WTC11 (cell line): ENCODE measurements around the gene RANGAP1. TPM values are rescaled to one million over a fixed set of nuclear protein-coding genes. Genes with fewer than 3 reads are reported as not detected.

ENCODE experiments used
- ATAC-seq: fragments of 200-7000 bp; cut with Tn5 transposase; 2 replicates; pipeline ENCODE4 v1.10.0; 2021; ENCODE audit warnings: mild to moderate bottlenecking, moderate library complexity
- CTCF ChIA-PET: fragments of 300-600 bp; sonication (Branson Sonifier 250); formaldehyde crosslinking; loops from one replicate; lab custom pipeline; 2021; ENCODE audit warnings: antibody characterized with exemption; lab: Charles Lee
- POLR2A ChIA-PET: fragments of 350-600 bp; sonication (Branson Sonifier 250); formaldehyde crosslinking; loops from one replicate; lab custom pipeline; 2021; ENCODE audit warnings: antibody characterized with exemption; lab: Charles Lee
- DNase-seq: peaks from one replicate; pipeline ENCODE4 v3.0.0; 2021; ENCODE audit warnings: low spot score
- H3K27ac Mint-ChIP-seq: 2 replicates; pipeline ENCODE4 v1.8.0; 2021; ENCODE audit warnings: mixed read lengths
- H3K27me3 Mint-ChIP-seq: 2 replicates; pipeline ENCODE4 v1.8.0; 2021; ENCODE audit warnings: low read depth, mild to moderate bottlenecking, moderate library complexity, mixed read lengths
- H3K36me3 Mint-ChIP-seq: 2 replicates; pipeline ENCODE4 v1.8.0; 2021; ENCODE audit warnings: mixed read lengths
- H3K4me1 Mint-ChIP-seq: 2 replicates; pipeline ENCODE4 v1.8.0; 2022; ENCODE audit warnings: mixed read lengths
- H3K4me3 Mint-ChIP-seq: 2 replicates; pipeline ENCODE4 v1.8.0; 2021; ENCODE audit warnings: mild to moderate bottlenecking, moderate library complexity, mixed read lengths
- H3K9me3 Mint-ChIP-seq: 2 replicates; pipeline ENCODE4 v1.8.0; 2021; ENCODE audit warnings: mixed read lengths
- CREM ChIP-seq: sonication (generic); formaldehyde crosslinking; IDR thresholded peaks from 2 replicates; pipeline ENCODE4 v1.8.1; 2022; ENCODE audit warnings: mild to moderate bottlenecking, missing genetic modification reagents, moderate library complexity
- CTCF ChIP-seq: fragments of 200-600 bp; IDR thresholded peaks from 2 replicates; pipeline ENCODE4 v1.8.0; 2022; ENCODE audit warnings: antibody characterized with exemption
- ELF4 ChIP-seq: sonication (generic); formaldehyde crosslinking; IDR thresholded peaks from 2 replicates; pipeline ENCODE4 v1.8.1; 2022; ENCODE audit warnings: low read depth, mild to moderate bottlenecking, moderate library complexity, missing genetic modification reagents
- FOXK1 ChIP-seq: sonication (generic); formaldehyde crosslinking; IDR thresholded peaks from 2 replicates; pipeline ENCODE4 v1.8.0; 2022; ENCODE audit warnings: mild to moderate bottlenecking, moderate library complexity, missing genetic modification reagents
- IRF1 ChIP-seq: sonication (generic); formaldehyde crosslinking; IDR thresholded peaks from 2 replicates; pipeline ENCODE4 v1.8.0; 2023; ENCODE audit warnings: missing genetic modification reagents
- MXD4 ChIP-seq: fragments of 250-450 bp; sonication (Bioruptor Pico); IDR thresholded peaks from 2 replicates; pipeline ENCODE4 v1.8.0; 2021; ENCODE audit warnings: mild to moderate bottlenecking, moderate library complexity, borderline replicate concordance
- NFYB ChIP-seq: sonication (generic); formaldehyde crosslinking; conservative IDR thresholded peaks from 2 replicates; pipeline ENCODE4 v1.8.0; 2022; ENCODE audit warnings: low read depth, missing genetic modification reagents
- NR2C2 ChIP-seq: sonication (generic); formaldehyde crosslinking; IDR thresholded peaks from 2 replicates; pipeline ENCODE4 v1.8.0; 2022; ENCODE audit warnings: mild to moderate bottlenecking, missing genetic modification reagents
- NR3C1 ChIP-seq: sonication (generic); formaldehyde crosslinking; conservative IDR thresholded peaks from 2 replicates; pipeline ENCODE4 v1.8.1; 2023; ENCODE audit warnings: low read depth, mild to moderate bottlenecking, missing genetic modification reagents
- OVOL2 ChIP-seq: fragments of 250-450 bp; sonication (Bioruptor Pico); IDR thresholded peaks from 2 replicates; pipeline ENCODE4 v1.9.0; 2021; ENCODE audit warnings: mild to moderate bottlenecking, borderline replicate concordance
- PRRX2 ChIP-seq: fragments of 250-450 bp; sonication (Bioruptor Pico); IDR thresholded peaks from 2 replicates; pipeline ENCODE4 v1.8.0; 2021; ENCODE audit warnings: mild to moderate bottlenecking
- RORB ChIP-seq: fragments of 250-450 bp; sonication (Bioruptor Pico); IDR thresholded peaks from 2 replicates; pipeline ENCODE4 v1.9.0; 2021; ENCODE audit warnings: mild to moderate bottlenecking
- TEAD1 ChIP-seq: sonication (generic); formaldehyde crosslinking; IDR thresholded peaks from 2 replicates; pipeline ENCODE4 v1.8.0; 2022; ENCODE audit warnings: mild to moderate bottlenecking, missing genetic modification reagents
- TEAD4 ChIP-seq: sonication (generic); formaldehyde crosslinking; IDR thresholded peaks from 2 replicates; pipeline ENCODE4 v1.8.0; 2022; ENCODE audit warnings: mild to moderate bottlenecking, missing genetic modification reagents
- TP53 ChIP-seq: sonication (generic); formaldehyde crosslinking; IDR thresholded peaks from 2 replicates; pipeline ENCODE4 v1.8.1; 2023; ENCODE audit warnings: mild to moderate bottlenecking, missing genetic modification reagents
- USF1 ChIP-seq: sonication (generic); formaldehyde crosslinking; IDR thresholded peaks from 2 replicates; pipeline ENCODE4 v1.8.0; 2022; ENCODE audit warnings: mild to moderate bottlenecking, missing genetic modification reagents
- ZBTB21 ChIP-seq: sonication (generic); formaldehyde crosslinking; IDR thresholded peaks from 2 replicates; pipeline ENCODE4 v1.8.1; 2023; ENCODE audit warnings: mild to moderate bottlenecking, missing genetic modification reagents, borderline replicate concordance
- ZNF317 ChIP-seq: sonication (generic); formaldehyde crosslinking; IDR thresholded peaks from 2 replicates; pipeline ENCODE4 v1.8.1; 2023; ENCODE audit warnings: low read depth, mild to moderate bottlenecking, moderate library complexity, missing genetic modification reagents, borderline replicate concordance
- ZNF423 ChIP-seq: fragments of 250-450 bp; sonication (Bioruptor Pico); IDR thresholded peaks from 2 replicates; pipeline ENCODE4 v2.1.2; 2022; ENCODE audit warnings: mild to moderate bottlenecking, moderate library complexity
- total RNA-seq: library from RNA; stranded (reverse); gene quantifications from 3 replicates; pipeline ENCODE4 v1.2.3, GENCODE V29; 2021
- TF ChIP-seq, protein P1 (sequence below): sonication (generic); formaldehyde crosslinking; IDR thresholded peaks from 2 replicates; pipeline ENCODE4 v1.8.0; 2022; ENCODE audit warnings: mild to moderate bottlenecking, missing genetic modification reagents
- TF ChIP-seq, protein P2 (sequence below): fragments of 250-450 bp; sonication (Bioruptor Pico); IDR thresholded peaks from 2 replicates; pipeline ENCODE4 v1.9.0; 2021; ENCODE audit warnings: moderate library complexity, mild to moderate bottlenecking, inconsistent platforms, borderline replicate concordance
- TF ChIP-seq, protein P3 (sequence below): sonication (generic); formaldehyde crosslinking; IDR thresholded peaks from 2 replicates; pipeline ENCODE4 v1.8.1; 2022; ENCODE audit warnings: mild to moderate bottlenecking, moderate library complexity, missing genetic modification reagents
- TF ChIP-seq, protein P4 (sequence below): sonication (generic); formaldehyde crosslinking; IDR thresholded peaks from 2 replicates; pipeline ENCODE4 v1.8.1; 2023; ENCODE audit warnings: mild to moderate bottlenecking, missing genetic modification reagents, borderline replicate concordance
- TF ChIP-seq, protein P5 (sequence below): sonication (generic); formaldehyde crosslinking; IDR thresholded peaks from 2 replicates; pipeline ENCODE4 v1.8.1; 2023; ENCODE audit warnings: mild to moderate bottlenecking, missing genetic modification reagents, moderate library complexity
- TF ChIP-seq, protein P6 (sequence below): sonication (generic); formaldehyde crosslinking; IDR thresholded peaks from 2 replicates; pipeline ENCODE4 v1.8.1; 2023; ENCODE audit warnings: mild to moderate bottlenecking, missing genetic modification reagents, moderate library complexity

Gene RANGAP1
- total RNA-seq, 1 experiment from 2014 or later, result 160 TPM

- POLR2A ChIA-PET, result interaction anchor here (0.6 kb wide), 1 partner anchor 166 kb away, joined by 4 read pairs; no protein-coding TSS in a partner anchor
- Mint-ChIP-seq H3K27me3 (no peaks in the 10 kb centered on the region), H3K4me1 (no peaks in the 10 kb centered on the region)
- no peak for ATAC-seq
- no peak for TF ChIP-seq PRRX2
- no peak for TF ChIP-seq RORB (CRISPR knock-in tag)
- TF ChIP-seq CTCF, result no peak
- no peak for TF ChIP-seq OVOL2
- TF ChIP-seq ELF4 (CRISPR knock-in tag), result no peak
- no peak for TF ChIP-seq NFYB (CRISPR knock-in tag)
- TF ChIP-seq, protein P1, sequence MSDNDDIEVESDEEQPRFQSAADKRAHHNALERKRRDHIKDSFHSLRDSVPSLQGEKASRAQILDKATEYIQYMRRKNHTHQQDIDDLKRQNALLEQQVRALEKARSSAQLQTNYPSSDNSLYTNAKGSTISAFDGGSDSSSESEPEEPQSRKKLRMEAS, result no peak
- no peak for TF ChIP-seq IRF1 (CRISPR knock-in tag)
- TF ChIP-seq, protein P2, sequence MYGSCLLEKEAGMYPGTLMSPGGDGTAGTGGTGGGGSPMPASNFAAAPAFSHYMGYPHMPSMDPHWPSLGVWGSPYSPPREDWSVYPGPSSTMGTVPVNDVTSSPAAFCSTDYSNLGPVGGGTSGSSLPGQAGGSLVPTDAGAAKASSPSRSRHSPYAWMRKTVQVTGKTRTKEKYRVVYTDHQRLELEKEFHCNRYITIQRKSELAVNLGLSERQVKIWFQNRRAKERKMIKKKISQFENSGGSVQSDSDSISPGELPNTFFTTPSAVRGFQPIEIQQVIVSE, result no peak
- TF ChIP-seq MXD4 (CRISPR knock-in tag), result no peak
- TF ChIP-seq ZNF423 (CRISPR knock-in tag), result no peak
- no peak for TF ChIP-seq TEAD4
- TF ChIP-seq ZNF317 (CRISPR knock-in tag), result no peak
- no peak for TF ChIP-seq NR2C2 (CRISPR knock-in tag)
- no peak for TF ChIP-seq TP53 (CRISPR knock-in tag)
- TF ChIP-seq, protein P3, sequence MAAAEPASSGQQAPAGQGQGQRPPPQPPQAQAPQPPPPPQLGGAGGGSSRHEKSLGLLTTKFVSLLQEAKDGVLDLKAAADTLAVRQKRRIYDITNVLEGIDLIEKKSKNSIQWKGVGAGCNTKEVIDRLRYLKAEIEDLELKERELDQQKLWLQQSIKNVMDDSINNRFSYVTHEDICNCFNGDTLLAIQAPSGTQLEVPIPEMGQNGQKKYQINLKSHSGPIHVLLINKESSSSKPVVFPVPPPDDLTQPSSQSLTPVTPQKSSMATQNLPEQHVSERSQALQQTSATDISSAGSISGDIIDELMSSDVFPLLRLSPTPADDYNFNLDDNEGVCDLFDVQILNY (CRISPR knock-in tag), result no peak
- TF ChIP-seq ZBTB21 (CRISPR knock-in tag), result no peak
- TF ChIP-seq NR3C1 (CRISPR knock-in tag), result no peak
- TF ChIP-seq, all 79 proteins: peak for 0
- Mint-ChIP-seq H3K4me3 (no peak overlapping the region), H3K36me3 (peaks cover 13% of the 10 kb centered on the region), H3K27ac (peak overlapping the region; percentile 72; the same call in 1 of the 2 replicates), H3K9me3 (no peaks in the 10 kb centered on the region)
- no peak for DNase-seq
- CTCF ChIA-PET, result no interaction called here
Measured at GRCh38 chr22:41320416-41321240, 34.6 kb upstream of the RANGAP1 start.

GRCh38 chr22:41315586-41315985 lies 29.6 kb upstream of the RANGAP1 start:
- peaks cover 8% of the 10 kb centered on the region for H3K4me1 Mint-ChIP-seq
- H3K27ac Mint-ChIP-seq, result no peak overlapping the region
- no peak for ATAC-seq
- no peaks in the 10 kb centered on the region for H3K27me3 Mint-ChIP-seq
- no peak for DNase-seq
- CTCF ChIA-PET, result no interaction called here
- H3K9me3 Mint-ChIP-seq, result peaks cover 3% of the 10 kb centered on the region; the same call in 1 of the 2 replicates
- peaks cover 2% of the 10 kb centered on the region; the same call in 1 of the 2 replicates for H3K36me3 Mint-ChIP-seq
- POLR2A ChIA-PET, result no interaction called here
- no peak overlapping the region for H3K4me3 Mint-ChIP-seq
- TF ChIP-seq TEAD1 (CRISPR knock-in tag), result no peak
- no peak for TF ChIP-seq NR3C1 (CRISPR knock-in tag)
- no peak for TF ChIP-seq FOXK1 (CRISPR knock-in tag)
- no peak for TF ChIP-seq CREM
- TF ChIP-seq, protein P4, sequence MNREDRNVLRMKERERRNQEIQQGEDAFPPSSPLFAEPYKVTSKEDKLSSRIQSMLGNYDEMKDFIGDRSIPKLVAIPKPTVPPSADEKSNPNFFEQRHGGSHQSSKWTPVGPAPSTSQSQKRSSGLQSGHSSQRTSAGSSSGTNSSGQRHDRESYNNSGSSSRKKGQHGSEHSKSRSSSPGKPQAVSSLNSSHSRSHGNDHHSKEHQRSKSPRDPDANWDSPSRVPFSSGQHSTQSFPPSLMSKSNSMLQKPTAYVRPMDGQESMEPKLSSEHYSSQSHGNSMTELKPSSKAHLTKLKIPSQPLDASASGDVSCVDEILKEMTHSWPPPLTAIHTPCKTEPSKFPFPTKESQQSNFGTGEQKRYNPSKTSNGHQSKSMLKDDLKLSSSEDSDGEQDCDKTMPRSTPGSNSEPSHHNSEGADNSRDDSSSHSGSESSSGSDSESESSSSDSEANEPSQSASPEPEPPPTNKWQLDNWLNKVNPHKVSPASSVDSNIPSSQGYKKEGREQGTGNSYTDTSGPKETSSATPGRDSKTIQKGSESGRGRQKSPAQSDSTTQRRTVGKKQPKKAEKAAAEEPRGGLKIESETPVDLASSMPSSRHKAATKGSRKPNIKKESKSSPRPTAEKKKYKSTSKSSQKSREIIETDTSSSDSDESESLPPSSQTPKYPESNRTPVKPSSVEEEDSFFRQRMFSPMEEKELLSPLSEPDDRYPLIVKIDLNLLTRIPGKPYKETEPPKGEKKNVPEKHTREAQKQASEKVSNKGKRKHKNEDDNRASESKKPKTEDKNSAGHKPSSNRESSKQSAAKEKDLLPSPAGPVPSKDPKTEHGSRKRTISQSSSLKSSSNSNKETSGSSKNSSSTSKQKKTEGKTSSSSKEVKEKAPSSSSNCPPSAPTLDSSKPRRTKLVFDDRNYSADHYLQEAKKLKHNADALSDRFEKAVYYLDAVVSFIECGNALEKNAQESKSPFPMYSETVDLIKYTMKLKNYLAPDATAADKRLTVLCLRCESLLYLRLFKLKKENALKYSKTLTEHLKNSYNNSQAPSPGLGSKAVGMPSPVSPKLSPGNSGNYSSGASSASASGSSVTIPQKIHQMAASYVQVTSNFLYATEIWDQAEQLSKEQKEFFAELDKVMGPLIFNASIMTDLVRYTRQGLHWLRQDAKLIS (CRISPR knock-in tag), result no peak
- TF ChIP-seq, protein P5, sequence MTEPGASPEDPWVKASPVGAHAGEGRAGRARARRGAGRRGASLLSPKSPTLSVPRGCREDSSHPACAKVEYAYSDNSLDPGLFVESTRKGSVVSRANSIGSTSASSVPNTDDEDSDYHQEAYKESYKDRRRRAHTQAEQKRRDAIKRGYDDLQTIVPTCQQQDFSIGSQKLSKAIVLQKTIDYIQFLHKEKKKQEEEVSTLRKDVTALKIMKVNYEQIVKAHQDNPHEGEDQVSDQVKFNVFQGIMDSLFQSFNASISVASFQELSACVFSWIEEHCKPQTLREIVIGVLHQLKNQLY (CRISPR knock-in tag), result no peak
- TF ChIP-seq USF1 (CRISPR knock-in tag), result no peak
- TF ChIP-seq, protein P6, sequence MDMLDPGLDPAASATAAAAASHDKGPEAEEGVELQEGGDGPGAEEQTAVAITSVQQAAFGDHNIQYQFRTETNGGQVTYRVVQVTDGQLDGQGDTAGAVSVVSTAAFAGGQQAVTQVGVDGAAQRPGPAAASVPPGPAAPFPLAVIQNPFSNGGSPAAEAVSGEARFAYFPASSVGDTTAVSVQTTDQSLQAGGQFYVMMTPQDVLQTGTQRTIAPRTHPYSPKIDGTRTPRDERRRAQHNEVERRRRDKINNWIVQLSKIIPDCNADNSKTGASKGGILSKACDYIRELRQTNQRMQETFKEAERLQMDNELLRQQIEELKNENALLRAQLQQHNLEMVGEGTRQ (CRISPR knock-in tag), result no peak
